Thyroid gland (tissue), 4 donors: ENCODE data around the gene KCTD13.

ENCODE experiments used
- CTCF ChIP-seq, 6 experiments: fragments of 200-600 bp in 3 of 6; fragments of 450-650 bp in 3 of 6; sonication (generic) in 3 of 6; IDR thresholded peaks; one replicate each; pipeline ENCODE4 v1.5.1; 2016 to 2019; ENCODE audit warnings: antibody characterized with exemption in 6 of 6, mild to moderate bottlenecking in 2 of 6, inconsistent platforms in 1 of 6, moderate library complexity in 1 of 6
- POLR2A ChIP-seq, 2 donors: fragments of 450-650 bp; IDR thresholded peaks; one replicate each; pipeline ENCODE4 v1.6.1; 2017; ENCODE audit warnings: antibody characterized with exemption in 2 of 2, mild to moderate bottlenecking in 2 of 2, moderate library complexity in 1 of 2

GRCh38 chr16:29892458-29892813 lies 33.6 kb downstream of the KCTD13 start:
- TF ChIP-seq CTCF (IDR thresholded peaks at IDR 0.05), result no peak
- TF ChIP-seq POLR2A (IDR thresholded peaks at IDR 0.05), result no peak
